Activated T-helper 1 cell treated with anti-CD3 and anti-CD28 coated beads, Interleukin-12 subunit alpha, Interleukin-12 subunit beta, Interleukin-2, Interleukin-4 antibody, amounts not matched to agents 30 ng/mL and 10 ng/mL and 1 ng/mL, durations not matched to agents 14 hours and 24 hours and 36 hours (primary cell): ENCODE measurements around the gene LRRIQ1. TPM values are rescaled to one million over a fixed set of nuclear protein-coding genes. Genes with fewer than 3 reads are reported as not detected.

ENCODE experiments used
- DNase-seq: peaks from one replicate; pipeline ENCODE4 v3.0.0; 2021; ENCODE audit warnings: low spot score
- H3K27ac Mint-ChIP-seq: one replicate; pipeline ENCODE4 v1.8.0; 2021; ENCODE audit warnings: mild to moderate bottlenecking, mixed read lengths
- H3K27me3 Mint-ChIP-seq: one replicate; pipeline ENCODE4 v1.8.0; 2022; ENCODE audit warnings: mild to moderate bottlenecking, moderate library complexity, mixed read lengths; ENCODE audit not compliant: insufficient read depth
- H3K36me3 Mint-ChIP-seq: one replicate; pipeline ENCODE4 v1.8.0; 2021; ENCODE audit warnings: low read depth, mixed read lengths
- H3K4me1 Mint-ChIP-seq: one replicate; pipeline ENCODE4 v1.8.0; 2021; ENCODE audit warnings: low read depth, mixed read lengths
- H3K4me3 Mint-ChIP-seq: one replicate; pipeline ENCODE4 v1.8.0; 2021; ENCODE audit warnings: mild to moderate bottlenecking, moderate library complexity, mixed read lengths
- H3K9me3 Mint-ChIP-seq: one replicate; pipeline ENCODE4 v1.8.0; 2021; ENCODE audit warnings: mixed read lengths
- intact Hi-C: fragments of 100-400 bp; cut with micrococcal nuclease; formaldehyde crosslinking; loops from one replicate; pipeline ENCODE4 v1.15.1; 2024
- total RNA-seq: library from RNA; stranded (reverse); gene quantifications from 2 replicates; pipeline ENCODE4 v1.2.3, GENCODE V29; 2022

LRRIQ1 gene
- total RNA-seq, 1 donor from 2014 or later = not detected

DNA sequence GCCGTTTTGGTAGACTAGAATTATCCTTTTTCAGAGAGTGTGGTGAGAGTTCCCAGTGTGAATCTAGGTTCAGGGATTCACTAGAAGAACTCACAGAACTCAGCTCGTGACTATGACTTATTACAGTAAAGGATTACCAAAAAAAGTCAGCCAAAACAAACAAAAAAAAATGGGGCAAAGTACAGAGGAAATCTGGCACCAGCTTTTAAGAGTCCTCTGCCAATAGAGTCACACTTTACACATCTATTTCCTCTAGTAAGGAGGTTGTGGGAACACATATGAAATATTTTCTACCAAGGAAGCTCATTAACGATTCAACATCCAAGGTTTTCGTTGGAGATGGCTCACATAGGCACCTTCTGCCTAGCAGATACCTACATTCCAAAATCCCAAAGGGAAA lies 28.3 kb upstream of the LRRIQ1 start:
- intact Hi-C loops = no loop called here
- no peak overlapping the region for H3K27ac Mint-ChIP-seq
- H3K4me3 Mint-ChIP-seq = no peak overlapping the region
- H3K4me1 Mint-ChIP-seq = no peaks in the 10 kb centered on the region
- H3K9me3 Mint-ChIP-seq = no peaks in the 10 kb centered on the region
- no peak for DNase-seq
- H3K27me3 Mint-ChIP-seq = no peaks in the 10 kb centered on the region
- no peaks in the 10 kb centered on the region for H3K36me3 Mint-ChIP-seq

DNA sequence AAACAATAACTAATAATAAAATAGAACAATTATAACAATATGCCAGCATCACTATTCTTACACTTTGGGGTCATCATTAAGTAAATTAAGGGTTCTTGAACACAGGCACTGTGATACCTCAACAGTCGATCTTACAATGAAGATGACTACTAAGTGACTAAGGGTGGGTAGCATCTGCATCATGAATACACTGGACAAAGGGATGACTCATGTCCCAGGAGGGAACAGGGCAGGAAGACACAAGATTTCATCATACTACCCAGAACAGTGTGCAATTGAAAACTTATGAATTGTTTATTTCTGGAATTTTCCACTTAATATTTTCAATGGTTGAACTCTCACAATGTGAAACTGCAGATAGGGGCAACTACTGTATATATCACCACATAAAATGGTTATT lies 19.7 kb upstream of the LRRIQ1 start:
- Mint-ChIP-seq H3K27ac (no peak overlapping the region), H3K4me3 (no peak overlapping the region), H3K27me3 (no peaks in the 10 kb centered on the region), H3K36me3 (no peaks in the 10 kb centered on the region), H3K4me1 (no peaks in the 10 kb centered on the region), H3K9me3 (no peaks in the 10 kb centered on the region)
- intact Hi-C loops = no loop called here
- no peak for DNase-seq

DNA sequence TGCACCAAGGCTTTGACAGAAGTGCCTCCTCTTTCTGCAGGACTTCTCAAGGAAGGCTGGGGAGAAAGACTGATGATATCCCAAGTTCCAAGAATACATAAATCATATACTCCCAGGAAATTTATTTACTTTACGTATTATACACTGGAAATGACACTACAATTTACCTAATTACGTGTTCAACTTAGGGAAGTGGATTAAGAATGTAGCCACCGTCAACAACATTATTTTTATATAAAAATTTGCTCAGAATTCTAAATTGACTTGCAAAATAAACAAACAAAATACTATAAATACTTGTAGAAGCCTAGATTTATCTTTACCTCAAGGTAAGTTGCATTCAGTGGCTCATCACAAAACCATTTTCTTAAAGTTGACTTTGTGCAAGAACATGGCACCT lies 19.0 kb upstream of the LRRIQ1 start:
- Mint-ChIP-seq H3K9me3 (no peaks in the 10 kb centered on the region), H3K27me3 (no peaks in the 10 kb centered on the region), H3K4me3 (no peak overlapping the region), H3K4me1 (no peaks in the 10 kb centered on the region), H3K27ac (no peak overlapping the region), H3K36me3 (no peaks in the 10 kb centered on the region)
- intact Hi-C loops = no loop called here
- DNase-seq = no peak

DNA sequence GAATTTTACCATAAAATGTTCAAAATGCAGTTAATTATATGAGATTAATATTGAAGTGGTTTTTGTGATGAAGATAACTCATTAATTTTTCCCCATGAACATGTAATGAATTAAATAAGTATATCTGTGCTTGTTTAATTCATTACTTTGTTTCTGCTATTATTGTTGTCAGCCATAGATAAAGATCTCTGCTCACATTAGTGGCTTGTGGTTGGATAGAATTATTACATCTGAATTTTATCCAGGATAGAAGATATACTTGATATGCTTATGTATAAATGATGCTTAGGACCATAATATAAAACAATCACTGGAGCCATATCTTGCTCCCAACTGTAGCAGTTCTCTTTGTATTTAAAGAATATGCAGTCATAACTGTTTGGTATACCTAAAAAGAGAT lies 18.5 kb upstream of the LRRIQ1 start:
- intact Hi-C loops = no loop called here
- no peaks in the 10 kb centered on the region for H3K27me3 Mint-ChIP-seq
- H3K4me3 Mint-ChIP-seq = no peak overlapping the region
- H3K36me3 Mint-ChIP-seq = no peaks in the 10 kb centered on the region
- no peak for DNase-seq
- H3K4me1 Mint-ChIP-seq = no peaks in the 10 kb centered on the region
- H3K27ac Mint-ChIP-seq = no peak overlapping the region
- no peaks in the 10 kb centered on the region for H3K9me3 Mint-ChIP-seq

DNA sequence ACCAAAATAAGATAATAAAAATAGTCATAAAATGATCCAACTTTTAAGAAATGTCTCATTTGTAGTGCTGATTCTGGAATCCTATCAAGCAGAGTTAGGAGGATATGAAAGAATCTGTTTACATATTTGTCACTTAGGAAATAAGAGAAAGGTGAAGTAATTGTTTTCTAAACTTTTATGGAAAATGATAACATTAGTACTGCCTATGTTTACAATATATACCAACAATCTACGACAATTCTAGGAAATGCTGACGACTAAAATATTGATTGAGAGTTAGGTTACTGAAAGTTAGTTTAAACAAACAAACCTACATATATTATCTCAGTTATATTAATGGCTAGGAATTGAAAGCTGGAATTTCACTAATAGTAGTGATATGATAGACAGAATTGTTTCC lies 18.1 kb upstream of the LRRIQ1 start:
- intact Hi-C loops = no loop called here
- Mint-ChIP-seq H3K27ac (no peak overlapping the region), H3K36me3 (no peaks in the 10 kb centered on the region), H3K9me3 (no peaks in the 10 kb centered on the region), H3K4me1 (no peaks in the 10 kb centered on the region), H3K4me3 (no peak overlapping the region), H3K27me3 (no peaks in the 10 kb centered on the region)
- DNase-seq = no peak

DNA sequence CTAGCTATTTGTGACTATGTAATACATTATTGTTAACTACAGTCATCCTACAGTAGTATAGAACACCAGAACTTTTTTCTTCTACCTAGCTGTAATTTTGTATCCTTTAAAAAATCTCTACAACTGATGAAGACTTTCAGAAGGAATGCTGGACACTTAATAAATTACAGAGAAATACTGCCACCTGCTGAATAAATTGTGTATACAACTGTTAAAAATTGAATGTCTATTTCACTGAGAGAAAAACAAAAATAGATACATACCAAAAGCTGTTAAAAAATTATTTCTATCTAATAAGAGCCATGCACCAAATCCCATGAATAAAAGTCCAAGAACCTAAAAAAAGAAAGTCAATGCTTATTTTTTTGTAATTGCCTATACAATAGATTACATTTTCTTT lies 6.7 kb upstream of the LRRIQ1 start:
- Mint-ChIP-seq H3K27me3 (peaks cover 1% of the 10 kb centered on the region), H3K36me3 (no peaks in the 10 kb centered on the region), H3K4me3 (no peak overlapping the region), H3K9me3 (no peaks in the 10 kb centered on the region), H3K27ac (no peak overlapping the region), H3K4me1 (no peaks in the 10 kb centered on the region)
- DNase-seq = no peak
- intact Hi-C loops = loop anchor here (1.0 kb wide), 1 partner anchor 155 kb away; no protein-coding TSS in a partner anchor

DNA sequence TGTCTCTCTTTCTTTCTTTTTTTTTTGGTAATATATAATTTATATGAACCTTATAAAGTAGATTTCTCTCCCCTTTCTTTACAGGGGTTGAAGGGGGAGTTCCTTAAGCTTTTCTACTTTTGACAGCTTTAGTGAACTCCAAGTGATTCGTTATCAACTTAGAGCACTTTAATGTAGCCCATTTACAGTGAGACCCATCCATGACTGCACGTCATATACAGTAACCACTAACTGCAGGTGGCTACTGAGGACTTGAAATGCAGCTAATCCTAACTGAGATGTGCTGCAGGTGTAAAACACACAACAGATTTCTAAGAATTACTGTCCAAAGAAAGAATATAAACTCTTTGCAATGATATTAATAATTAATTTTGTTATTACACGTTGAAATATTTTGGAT lies 582 bp downstream of the LRRIQ1 start:
- Mint-ChIP-seq H3K9me3 (no peaks in the 10 kb centered on the region), H3K36me3 (no peaks in the 10 kb centered on the region), H3K27ac (no peak overlapping the region), H3K4me3 (peak overlapping the region; percentile 73), H3K27me3 (peaks cover 3% of the 10 kb centered on the region), H3K4me1 (peaks cover 6% of the 10 kb centered on the region)
- intact Hi-C loops = no loop called here
- DNase-seq = no peak

DNA sequence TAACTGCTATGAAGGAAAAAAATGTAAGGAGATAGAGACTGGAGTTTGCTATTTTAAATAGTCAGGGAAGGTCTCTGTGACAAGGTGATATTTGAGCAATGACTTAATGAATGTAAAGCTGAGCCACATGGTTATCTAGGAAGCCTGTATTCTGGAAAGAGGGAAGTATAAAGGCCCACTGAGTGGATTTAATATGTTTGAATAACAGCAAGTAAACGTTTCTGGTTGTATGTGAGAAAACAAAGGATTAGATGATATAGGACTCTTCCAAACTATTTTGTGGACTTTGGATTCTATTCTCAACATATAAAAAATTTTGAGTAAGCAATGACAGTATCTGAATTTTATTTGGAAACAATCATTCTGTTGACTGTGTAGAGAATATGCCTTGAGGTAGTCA lies 5.2 kb downstream of the LRRIQ1 start:
- Mint-ChIP-seq H3K27ac (no peak overlapping the region), H3K4me1 (no peaks in the 10 kb centered on the region), H3K36me3 (no peaks in the 10 kb centered on the region), H3K9me3 (no peaks in the 10 kb centered on the region), H3K27me3 (peaks cover 3% of the 10 kb centered on the region), H3K4me3 (no peak overlapping the region)
- intact Hi-C loops = no loop called here
- DNase-seq = no peak

DNA sequence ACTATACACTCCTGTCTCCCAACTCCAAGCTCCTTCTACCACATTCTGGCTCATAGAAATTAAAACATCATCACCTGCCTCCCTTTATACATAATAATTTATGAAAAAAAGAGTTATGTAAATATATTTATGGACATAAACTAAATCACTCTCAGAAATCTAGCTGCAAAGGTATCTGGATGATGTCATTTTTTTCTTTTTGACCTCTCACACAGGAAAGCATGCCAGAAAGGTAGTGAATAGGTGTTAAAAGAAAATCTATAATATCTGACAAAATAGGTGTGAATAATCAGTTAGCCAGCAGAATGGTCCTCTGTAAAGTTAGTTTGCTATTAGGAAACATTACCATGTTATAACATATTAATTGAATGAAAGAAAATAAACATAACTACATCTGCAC lies 7.7 kb downstream of the LRRIQ1 start:
- no peak overlapping the region for H3K4me3 Mint-ChIP-seq
- H3K4me1 Mint-ChIP-seq = no peaks in the 10 kb centered on the region
- H3K27me3 Mint-ChIP-seq = no peaks in the 10 kb centered on the region
- no peak overlapping the region for H3K27ac Mint-ChIP-seq
- H3K9me3 Mint-ChIP-seq = no peaks in the 10 kb centered on the region
- DNase-seq = no peak
- intact Hi-C loops = no loop called here
- no peaks in the 10 kb centered on the region for H3K36me3 Mint-ChIP-seq

DNA sequence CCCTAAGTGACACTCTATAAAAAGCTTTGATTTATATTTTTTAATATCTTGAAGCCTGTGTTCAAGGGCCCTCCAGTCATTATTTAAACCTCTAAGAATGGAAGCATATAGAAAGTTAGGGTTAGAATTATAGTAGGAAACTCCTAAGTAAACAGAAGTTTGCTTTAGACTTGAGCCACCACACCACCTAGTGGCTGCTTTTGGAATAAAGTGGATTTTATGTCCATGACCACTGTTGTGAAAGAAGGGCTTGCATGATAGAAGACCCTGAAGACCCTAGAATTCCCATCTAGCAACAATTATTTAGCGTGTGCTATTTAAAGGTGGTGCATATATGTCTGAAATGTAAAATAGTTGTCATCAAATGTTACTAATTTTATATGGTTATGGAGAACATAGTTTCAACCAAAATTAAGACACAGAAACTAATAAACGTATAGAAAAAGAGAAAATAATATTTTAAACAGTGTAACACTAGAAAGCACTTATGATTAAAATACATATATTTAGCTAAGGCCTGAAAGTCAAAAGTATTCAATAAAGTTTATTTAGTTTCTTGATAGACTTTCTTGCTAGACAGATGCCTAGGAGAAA lies 21.3 kb downstream of the LRRIQ1 start:
- Mint-ChIP-seq H3K9me3 (no peaks in the 10 kb centered on the region), H3K4me3 (no peak overlapping the region), H3K27me3 (no peaks in the 10 kb centered on the region), H3K36me3 (no peaks in the 10 kb centered on the region), H3K27ac (no peak overlapping the region), H3K4me1 (no peaks in the 10 kb centered on the region)
- no peak for DNase-seq
- intact Hi-C loops = loop anchor here (1.0 kb wide), 1 partner anchor 183 kb away; no protein-coding TSS in a partner anchor

DNA sequence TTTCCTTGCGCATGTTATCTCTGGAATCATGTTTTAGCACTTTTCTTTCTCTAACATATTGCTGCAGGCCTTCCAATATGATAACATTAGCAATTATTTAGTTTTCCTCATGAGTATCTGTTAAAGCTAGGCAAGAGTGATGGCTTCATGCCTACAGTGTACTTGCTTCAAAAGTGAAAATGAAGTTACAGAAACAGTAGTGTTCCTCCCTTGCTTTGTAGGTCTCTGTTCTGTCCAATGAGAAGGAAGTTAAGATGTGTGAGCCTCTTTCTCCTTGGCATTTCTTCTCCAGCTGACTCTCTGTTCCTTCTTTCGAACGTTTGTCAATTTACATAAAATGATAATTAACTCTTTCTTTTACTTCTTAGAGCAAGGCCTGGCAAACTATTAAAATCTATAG lies 22.2 kb downstream of the LRRIQ1 start:
- no peaks in the 10 kb centered on the region for H3K27me3 Mint-ChIP-seq
- no peak for DNase-seq
- no peaks in the 10 kb centered on the region for H3K9me3 Mint-ChIP-seq
- H3K36me3 Mint-ChIP-seq = no peaks in the 10 kb centered on the region
- H3K4me1 Mint-ChIP-seq = no peaks in the 10 kb centered on the region
- no peak overlapping the region for H3K4me3 Mint-ChIP-seq
- H3K27ac Mint-ChIP-seq = no peak overlapping the region
- intact Hi-C loops = no loop called here

DNA sequence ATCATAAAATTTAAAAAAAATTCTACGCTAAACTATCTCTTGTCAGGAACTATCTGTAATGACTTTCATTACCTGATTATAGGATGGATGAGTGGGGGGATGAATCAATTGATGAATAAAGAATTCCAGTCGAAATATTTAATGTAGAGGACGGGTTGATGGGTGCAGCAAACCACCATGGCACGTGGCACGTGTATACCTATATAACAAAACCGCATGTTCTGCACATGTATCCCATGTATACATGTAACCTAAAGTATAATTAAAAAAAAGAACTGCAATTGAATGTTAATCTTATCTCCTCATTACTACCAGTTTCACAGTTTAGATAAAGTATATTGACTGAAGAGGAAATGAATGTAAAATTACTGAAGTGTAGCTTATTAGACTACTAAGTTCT lies 23.4 kb downstream of the LRRIQ1 start:
- intact Hi-C loops = no loop called here
- H3K27me3 Mint-ChIP-seq = no peaks in the 10 kb centered on the region
- H3K27ac Mint-ChIP-seq = no peak overlapping the region
- no peaks in the 10 kb centered on the region for H3K9me3 Mint-ChIP-seq
- H3K4me3 Mint-ChIP-seq = no peak overlapping the region
- H3K4me1 Mint-ChIP-seq = no peaks in the 10 kb centered on the region
- no peaks in the 10 kb centered on the region for H3K36me3 Mint-ChIP-seq
- no peak for DNase-seq

DNA sequence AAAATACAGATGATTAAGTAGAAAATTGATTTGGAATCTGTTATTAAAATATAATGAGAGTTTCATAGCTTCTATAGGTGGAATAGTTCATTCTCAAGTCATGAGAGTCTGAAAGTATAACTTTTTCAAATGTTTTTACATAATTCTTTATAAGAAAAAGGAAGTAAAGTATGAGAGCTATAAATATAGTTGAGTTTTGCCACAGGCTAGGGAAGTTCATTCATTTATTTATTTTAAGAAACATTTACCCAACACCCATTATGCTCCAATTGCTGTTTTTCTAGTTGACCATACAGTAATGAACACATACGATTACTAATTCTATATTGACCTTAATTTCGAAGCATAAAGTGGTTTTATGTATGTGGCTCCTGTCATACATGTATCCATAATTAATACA lies 24.8 kb downstream of the LRRIQ1 start:
- no peaks in the 10 kb centered on the region for H3K27me3 Mint-ChIP-seq
- H3K27ac Mint-ChIP-seq = no peak overlapping the region
- DNase-seq = no peak
- no peaks in the 10 kb centered on the region for H3K9me3 Mint-ChIP-seq
- H3K4me1 Mint-ChIP-seq = no peaks in the 10 kb centered on the region
- no peaks in the 10 kb centered on the region for H3K36me3 Mint-ChIP-seq
- intact Hi-C loops = no loop called here
- no peak overlapping the region for H3K4me3 Mint-ChIP-seq

DNA sequence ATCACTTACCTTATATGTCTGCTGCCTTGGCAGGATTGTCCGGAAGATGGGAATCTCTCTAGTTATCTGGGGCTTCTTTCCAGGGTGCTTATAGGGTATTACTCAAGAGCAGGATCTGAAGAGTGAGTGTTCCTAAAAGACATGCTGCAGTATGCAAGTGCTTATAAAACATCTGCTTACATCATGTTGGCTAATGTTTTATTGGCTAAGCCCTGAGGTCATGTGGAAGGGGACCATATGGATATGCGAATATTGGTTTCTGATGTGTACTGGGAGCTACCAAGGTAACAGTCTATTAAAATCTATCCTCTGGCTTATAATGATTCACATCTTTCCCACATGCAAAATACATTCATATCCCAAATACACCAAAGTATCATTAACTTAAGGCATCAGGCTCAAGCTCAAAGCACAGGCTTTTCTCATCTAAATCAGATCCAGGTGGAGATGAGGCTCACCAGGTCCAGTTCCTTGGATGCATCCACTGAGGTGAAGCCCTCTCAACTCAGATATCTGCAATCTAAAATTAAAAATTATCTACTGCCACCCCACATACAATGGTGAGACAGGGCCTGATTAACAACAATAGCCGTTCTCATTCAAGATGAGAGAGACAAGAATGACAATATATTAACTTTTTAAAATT lies 29.8 kb downstream of the LRRIQ1 start:
- no peaks in the 10 kb centered on the region for H3K9me3 Mint-ChIP-seq
- H3K27ac Mint-ChIP-seq = no peak overlapping the region
- DNase-seq = no peak
- no peaks in the 10 kb centered on the region for H3K36me3 Mint-ChIP-seq
- intact Hi-C loops = no loop called here
- H3K27me3 Mint-ChIP-seq = no peaks in the 10 kb centered on the region
- H3K4me3 Mint-ChIP-seq = no peak overlapping the region
- no peaks in the 10 kb centered on the region for H3K4me1 Mint-ChIP-seq
